ENCODE measurements around the gene TRANK1. TPM values are rescaled to one million over a fixed set of nuclear protein-coding genes. Genes with fewer than 3 reads are reported as not detected.

The TRANK1 gene
- total and polyA plus RNA-seq, 2 of the 4 experiments (the other 2 are of a cell fraction) = 7.9 to 12.7 TPM

Small RNA genes lying within 50 kb of the gene (microRNA-seq; reads per million reads assigned to microRNA genes)
- gene RNU6ATAC4P (ENCODE audit: insufficient read depth, insufficient read length) = not detected

Small RNA genes lying within 50 kb of the gene (small RNA-seq; reads per million reads assigned to genes)
- gene RNU6ATAC4P = 0 to 0.60 (median 0) reads per million in 5 experiments

Other genes with a start within 250 kb of the TRANK1 start
- not detected in 2 replicates for gene DCLK3, start 180.5 kb downstream of the TRANK1 start, total RNA-seq (2012; rRNA removed)
- gene DCLK3, start 180.5 kb downstream of the TRANK1 start, polyA plus RNA-seq (2012; rRNA removed) = not detected in 2 replicates
- 13.4 and 21.9 TPM in 2 replicates for gene EPM2AIP1, start 48.1 kb upstream of the TRANK1 start, total RNA-seq (2012; rRNA removed)
- 4.7 and 6.4 TPM in 2 replicates for gene EPM2AIP1, start 48.1 kb upstream of the TRANK1 start, polyA plus RNA-seq (2012; rRNA removed)
- gene MLH1, start 48.5 kb upstream of the TRANK1 start, total RNA-seq (2012; rRNA removed) = 46.7 and 54.1 TPM in 2 replicates
- 30.2 and 34.5 TPM in 2 replicates for gene MLH1, start 48.5 kb upstream of the TRANK1 start, polyA plus RNA-seq (2012; rRNA removed)
- gene LRRFIP2, start 229.5 kb upstream of the TRANK1 start, total RNA-seq (2012; rRNA removed) = 20.6 and 45.8 TPM in 2 replicates
- 27.6 and 31.0 TPM in 2 replicates for gene LRRFIP2, start 229.5 kb upstream of the TRANK1 start, polyA plus RNA-seq (2012; rRNA removed)

All from IMR-90 (cell line).